ENCODE results near the gene UCK2. TPM values are rescaled to one million over a fixed set of nuclear protein-coding genes. Genes with fewer than 3 reads are reported as not detected.

The UCK2 gene
- total and polyA plus RNA-seq, 2 experiments from 2014 or later, result 101 to 149 TPM

- H3K27me3 Mint-ChIP-seq (ENCODE audit: insufficient read depth, low read depth, poor library complexity), result peaks cover 3% of the 10 kb centered on the region
- H3K27me3 ChIP-seq (ENCODE audit: insufficient read depth), result no peaks in the 10 kb centered on the region
- peaks cover 78% of the 10 kb centered on the region for H4K20me1 ChIP-seq (replicated peaks; ENCODE audit: insufficient read depth)
- DNase-seq (ENCODE audit: low spot score), result no peak
- no peak overlapping the region for H2AFZ ChIP-seq
- peaks cover 51% of the 10 kb centered on the region for H3K4me1 Mint-ChIP-seq
- TF ChIP-seq, protein P1, sequence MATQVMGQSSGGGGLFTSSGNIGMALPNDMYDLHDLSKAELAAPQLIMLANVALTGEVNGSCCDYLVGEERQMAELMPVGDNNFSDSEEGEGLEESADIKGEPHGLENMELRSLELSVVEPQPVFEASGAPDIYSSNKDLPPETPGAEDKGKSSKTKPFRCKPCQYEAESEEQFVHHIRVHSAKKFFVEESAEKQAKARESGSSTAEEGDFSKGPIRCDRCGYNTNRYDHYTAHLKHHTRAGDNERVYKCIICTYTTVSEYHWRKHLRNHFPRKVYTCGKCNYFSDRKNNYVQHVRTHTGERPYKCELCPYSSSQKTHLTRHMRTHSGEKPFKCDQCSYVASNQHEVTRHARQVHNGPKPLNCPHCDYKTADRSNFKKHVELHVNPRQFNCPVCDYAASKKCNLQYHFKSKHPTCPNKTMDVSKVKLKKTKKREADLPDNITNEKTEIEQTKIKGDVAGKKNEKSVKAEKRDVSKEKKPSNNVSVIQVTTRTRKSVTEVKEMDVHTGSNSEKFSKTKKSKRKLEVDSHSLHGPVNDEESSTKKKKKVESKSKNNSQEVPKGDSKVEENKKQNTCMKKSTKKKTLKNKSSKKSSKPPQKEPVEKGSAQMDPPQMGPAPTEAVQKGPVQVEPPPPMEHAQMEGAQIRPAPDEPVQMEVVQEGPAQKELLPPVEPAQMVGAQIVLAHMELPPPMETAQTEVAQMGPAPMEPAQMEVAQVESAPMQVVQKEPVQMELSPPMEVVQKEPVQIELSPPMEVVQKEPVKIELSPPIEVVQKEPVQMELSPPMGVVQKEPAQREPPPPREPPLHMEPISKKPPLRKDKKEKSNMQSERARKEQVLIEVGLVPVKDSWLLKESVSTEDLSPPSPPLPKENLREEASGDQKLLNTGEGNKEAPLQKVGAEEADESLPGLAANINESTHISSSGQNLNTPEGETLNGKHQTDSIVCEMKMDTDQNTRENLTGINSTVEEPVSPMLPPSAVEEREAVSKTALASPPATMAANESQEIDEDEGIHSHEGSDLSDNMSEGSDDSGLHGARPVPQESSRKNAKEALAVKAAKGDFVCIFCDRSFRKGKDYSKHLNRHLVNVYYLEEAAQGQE (IDR thresholded peaks at IDR 0.05; ENCODE audit: unreplicated experiment), result no peak
- TF ChIP-seq JUNB (IDR thresholded peaks at IDR 0.05; ENCODE audit: unreplicated experiment) (no peak), POLR2AphosphoS5 (IDR thresholded peaks at IDR 0.05; ENCODE audit: low read depth) (no peak), STAT1 (IDR thresholded peaks at IDR 0.05; ENCODE audit: unreplicated experiment) (no peak), ZNF114 (CRISPR knock-in tag; IDR thresholded peaks at IDR 0.05) (no peak), EZH2 (IDR thresholded peaks at IDR 0.05; ENCODE audit: low read depth, unreplicated experiment) (no peak), ZNF331 (CRISPR knock-in tag; IDR thresholded peaks at IDR 0.05; ENCODE audit: low read depth) (no peak), CTCF (conservative IDR thresholded peaks at IDR 0.05; ENCODE audit: low read depth in 2 of 2) (no peak), NANOG (IDR thresholded peaks at IDR 0.05; ENCODE audit: borderline replicate concordance) (no peak)
- TF ChIP-seq, protein P2, sequence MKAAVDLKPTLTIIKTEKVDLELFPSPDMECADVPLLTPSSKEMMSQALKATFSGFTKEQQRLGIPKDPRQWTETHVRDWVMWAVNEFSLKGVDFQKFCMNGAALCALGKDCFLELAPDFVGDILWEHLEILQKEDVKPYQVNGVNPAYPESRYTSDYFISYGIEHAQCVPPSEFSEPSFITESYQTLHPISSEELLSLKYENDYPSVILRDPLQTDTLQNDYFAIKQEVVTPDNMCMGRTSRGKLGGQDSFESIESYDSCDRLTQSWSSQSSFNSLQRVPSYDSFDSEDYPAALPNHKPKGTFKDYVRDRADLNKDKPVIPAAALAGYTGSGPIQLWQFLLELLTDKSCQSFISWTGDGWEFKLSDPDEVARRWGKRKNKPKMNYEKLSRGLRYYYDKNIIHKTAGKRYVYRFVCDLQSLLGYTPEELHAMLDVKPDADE (IDR thresholded peaks at IDR 0.05), result no peak
- H3K4me2 ChIP-seq, result no peak overlapping the region
- H3K4me3 ChIP-seq, result no peak overlapping the region
- H3K4me3 Mint-ChIP-seq, result no peak overlapping the region
- H3K9me3 Mint-ChIP-seq, result peaks cover 13% of the 10 kb centered on the region
- peaks cover 100% of the 10 kb centered on the region for H3K79me2 ChIP-seq (replicated peaks; ENCODE audit: insufficient read depth)
- peaks cover 29% of the 10 kb centered on the region for H3K36me3 Mint-ChIP-seq (ENCODE audit: low read depth)
- ATAC-seq, result no peak; the same call in 1 of the 3 replicates
- H3K36me3 ChIP-seq (ENCODE audit: insufficient read depth), result peaks cover 6% of the 10 kb centered on the region; the same call in 1 of the 2 replicates
- no peaks in the 10 kb centered on the region for H3K9me2 ChIP-seq (ENCODE audit: insufficient read depth)
- H3K4me1 ChIP-seq (ENCODE audit: insufficient read depth), result peaks cover 35% of the 10 kb centered on the region
- peak overlapping the region; percentile 20; the same call in 1 of the 2 replicates for H3K27ac ChIP-seq (ENCODE audit: low read depth)
- H3F3A ChIP-seq (replicated peaks; ENCODE audit: low read depth), result no peaks in the 10 kb centered on the region
- no peak overlapping the region for H3K27ac Mint-ChIP-seq
Measured at GRCh38 chr1:165882168-165882837, 54.9 kb downstream of the UCK2 start.
